ENCODE results near the gene SLC9A2.

- TF ChIP-seq, protein P1, sequence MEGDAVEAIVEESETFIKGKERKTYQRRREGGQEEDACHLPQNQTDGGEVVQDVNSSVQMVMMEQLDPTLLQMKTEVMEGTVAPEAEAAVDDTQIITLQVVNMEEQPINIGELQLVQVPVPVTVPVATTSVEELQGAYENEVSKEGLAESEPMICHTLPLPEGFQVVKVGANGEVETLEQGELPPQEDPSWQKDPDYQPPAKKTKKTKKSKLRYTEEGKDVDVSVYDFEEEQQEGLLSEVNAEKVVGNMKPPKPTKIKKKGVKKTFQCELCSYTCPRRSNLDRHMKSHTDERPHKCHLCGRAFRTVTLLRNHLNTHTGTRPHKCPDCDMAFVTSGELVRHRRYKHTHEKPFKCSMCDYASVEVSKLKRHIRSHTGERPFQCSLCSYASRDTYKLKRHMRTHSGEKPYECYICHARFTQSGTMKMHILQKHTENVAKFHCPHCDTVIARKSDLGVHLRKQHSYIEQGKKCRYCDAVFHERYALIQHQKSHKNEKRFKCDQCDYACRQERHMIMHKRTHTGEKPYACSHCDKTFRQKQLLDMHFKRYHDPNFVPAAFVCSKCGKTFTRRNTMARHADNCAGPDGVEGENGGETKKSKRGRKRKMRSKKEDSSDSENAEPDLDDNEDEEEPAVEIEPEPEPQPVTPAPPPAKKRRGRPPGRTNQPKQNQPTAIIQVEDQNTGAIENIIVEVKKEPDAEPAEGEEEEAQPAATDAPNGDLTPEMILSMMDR (IDR thresholded peaks at IDR 0.05): no peak
- no peak for TF ChIP-seq EZH2 (IDR thresholded peaks at IDR 0.05; ENCODE audit: borderline replicate concordance, insufficient read depth, low read depth, low read length, poor library complexity, severe bottlenecking)
Observed at GRCh38 chr2:102754456-102755145, 135.2 kb downstream of the SLC9A2 start.

All from B cell (primary cell).